Vagina (tissue), 2 donors: ENCODE measurements around the gene NKD2.

Source experiments
- CTCF ChIP-seq, 3 experiments: fragments of 450-650 bp in 2 of 3; fragments of 200-600 bp in 1 of 3; sonication (generic) in 1 of 3; IDR thresholded peaks; one replicate each; pipeline ENCODE4 v1.5.1; 2017 to 2019; ENCODE audit warnings: antibody characterized with exemption in 3 of 3, mild to moderate bottlenecking in 2 of 3, moderate library complexity in 2 of 3
- POLR2A ChIP-seq, 2 donors: fragments of 450-650 bp; IDR thresholded peaks; one replicate each; pipeline ENCODE4 v1.6.1; 2017; ENCODE audit warnings: antibody characterized with exemption in 2 of 2, mild to moderate bottlenecking in 2 of 2, moderate library complexity in 2 of 2

GRCh38 chr5:1018596-1018995, 10.0 kb downstream of the NKD2 start:
- TF ChIP-seq CTCF (IDR thresholded peaks at IDR 0.05): no peak
- no peak for TF ChIP-seq POLR2A (IDR thresholded peaks at IDR 0.05)
